Right lobe of liver (tissue), 6 donors: Measurements from ENCODE around the gene STK32A. TPM values are rescaled to one million over a fixed set of nuclear protein-coding genes. Genes with fewer than 3 reads are reported as not detected.

ENCODE experiments used
- ATAC-seq, 4 donors: fragments of 200-7000 bp; cut with Tn5 transposase; one replicate each; pipeline ENCODE4 v1.9.1; 2020; ENCODE audit warnings: mild to moderate bottlenecking in 4 of 4, moderate library complexity in 4 of 4
- DNase-seq, 3 donors: peaks; one replicate each; pipeline ENCODE4 v3.0.0-alpha.2; 2020
- H3K27ac ChIP-seq, 3 donors: fragments of 200-600 bp; one replicate each; pipeline ENCODE4 v1.8.0; 2022
- H3K27me3 ChIP-seq, 2 donors: fragments of 200-600 bp; one replicate each; pipeline ENCODE4 v1.8.0; 2022
- H3K36me3 ChIP-seq, 4 donors: fragments of 200-600 bp; sonication (generic) in 1 of 4; one replicate each; pipeline versions ENCODE4 v1.5.1 to v1.8.0; 2017 to 2022; ENCODE audit warnings: control low read depth in 1 of 4
- H3K4me1 ChIP-seq, 4 donors: fragments of 200-600 bp; sonication (generic) in 1 of 4; one replicate each; pipeline versions ENCODE4 v1.5.1 to v1.8.0; 2017 to 2022; ENCODE audit warnings: control low read depth in 1 of 4
- H3K4me3 ChIP-seq, 3 donors: fragments of 200-600 bp; one replicate each; pipeline ENCODE4 v1.8.0; 2022
- H3K9me3 ChIP-seq, 4 donors: fragments of 200-600 bp; sonication (generic) in 1 of 4; one replicate each; pipeline versions ENCODE4 v1.5.1 to v1.8.0; 2017 to 2022; ENCODE audit warnings: control low read depth in 1 of 4
- POLR2A ChIP-seq: fragments of 450-650 bp; IDR thresholded peaks from one replicate; pipeline ENCODE4 v1.6.1; 2017; ENCODE audit warnings: antibody characterized with exemption, mild to moderate bottlenecking
- WGBS: methylation state at CpG from one replicate; pipeline ENCODE4 v1.1.6; 2018; ENCODE audit warnings: low coverage, low lambda C conversion rate; ENCODE audit not compliant: insufficient coverage; ENCODE audit errors: missing lambda C conversion rate; 5-methylcytosine and 5-hydroxymethylcytosine counted together
- intact Hi-C, 2 donors: fragments of 100-400 bp; cut with DNase I; formaldehyde crosslinking; loops; one replicate each; pipeline versions ENCODE4 v1.11.2 to v1.14.1; 2022
- total RNA-seq, 6 experiments: library from RNA; depleted of rRNA in 2 of 6; stranded (reverse); fragments of >200 nt in 2 of 6; fragmentation: NEBNext Ultra II Directional in 3 of 6; extraction: Animal tissue kit (Norgen Biotek cat#: 25700) in 3 of 6; gene quantifications; one replicate each; pipeline versions ENCODE4 v1.1.0 to v1.2.4, GENCODE V29; 2016 to 2023
- TF ChIP-seq, protein P1 (sequence below), 4 donors: fragments of 200-600 bp in 3 of 4; fragments of 450-650 bp in 1 of 4; IDR thresholded peaks; one replicate each; pipeline versions ENCODE4 v1.5.1 to v1.8.0; 2016 to 2022; ENCODE audit warnings: antibody characterized with exemption in 4 of 4, mild to moderate bottlenecking in 2 of 4
- donor health status: DM: no; HTN: yes; CAD: no.
- donor health status: DM: no; HTN: no; CAD: no.
- donor health status: DM: no; HTN: no; CAD: no.
- donor health status: DM: no; HTN: yes; CAD: no.
- donor health status: DM: no; HTN: yes; CAD: no.

The STK32A gene
- total RNA-seq, 6 experiments from 2014 or later, result 0.05 to 0.42 (median 0.15) TPM; not detected in 3

DNA sequence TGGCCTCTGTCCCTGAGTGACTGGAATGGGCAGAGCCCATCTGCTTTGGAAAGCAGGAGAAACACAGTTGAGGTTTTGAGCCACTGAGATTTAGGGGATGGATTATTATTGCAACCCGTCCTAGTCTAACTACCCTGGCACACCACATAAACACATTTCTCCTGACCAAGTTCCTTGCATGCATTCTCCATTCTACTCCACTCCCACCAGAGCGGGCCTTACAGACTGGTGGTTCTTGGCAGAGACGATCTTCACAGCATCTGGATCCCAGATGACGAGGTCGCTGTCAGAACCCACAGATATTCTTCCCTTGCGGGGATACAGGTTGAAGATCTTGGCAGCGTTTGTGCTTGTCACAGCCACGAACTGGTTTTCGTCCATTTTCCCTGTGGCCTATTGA, 164.0 kb downstream of the STK32A start:
- no peaks in the 10 kb centered on the region for H3K27me3 ChIP-seq
- WGBS, result 72% methylated on average over 8 of the region's 9 CpGs

DNA sequence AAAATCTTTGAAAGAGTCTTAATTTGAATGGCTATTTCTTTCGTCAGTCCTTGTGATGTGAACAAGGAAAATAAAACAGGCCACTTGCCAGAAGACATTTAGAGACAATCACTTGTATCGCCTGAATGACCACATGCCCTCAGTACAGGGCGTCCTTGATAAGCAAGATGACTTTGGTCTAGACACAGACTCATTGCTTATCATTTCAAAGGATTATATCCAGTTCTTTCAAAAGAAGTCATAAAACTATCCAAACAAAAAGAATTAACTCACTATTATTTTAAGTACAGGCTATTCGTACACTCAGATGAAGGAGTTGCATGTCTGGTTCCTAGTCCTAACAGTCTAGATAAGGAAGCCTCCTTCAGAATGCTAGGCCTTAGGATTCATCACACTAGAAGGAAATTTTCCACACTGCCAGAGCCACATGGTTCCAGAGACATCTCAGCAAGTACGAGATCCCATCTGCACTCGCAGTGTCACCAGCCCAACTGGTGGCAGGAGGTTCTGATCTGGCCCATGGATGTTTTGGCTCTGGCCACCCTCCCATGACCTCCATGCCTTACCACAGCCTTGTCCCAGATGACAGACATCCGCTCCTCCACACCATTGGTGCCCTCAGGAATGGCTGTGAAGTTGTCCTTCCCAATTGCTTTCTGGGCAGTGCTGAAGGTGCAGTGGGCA, 165.4 kb downstream of the STK32A start:
- Histone ChIP-seq H3K27me3 (no peaks in the 10 kb centered on the region), H3K36me3 (no peaks in the 10 kb centered on the region), H3K4me3 (no peak overlapping the region), H3K4me1 (no peaks in the 10 kb centered on the region), H3K9me3 (no peaks in the 10 kb centered on the region), H3K27ac (no peak overlapping the region)
- no peak for TF ChIP-seq POLR2A
- TF ChIP-seq, protein P1, sequence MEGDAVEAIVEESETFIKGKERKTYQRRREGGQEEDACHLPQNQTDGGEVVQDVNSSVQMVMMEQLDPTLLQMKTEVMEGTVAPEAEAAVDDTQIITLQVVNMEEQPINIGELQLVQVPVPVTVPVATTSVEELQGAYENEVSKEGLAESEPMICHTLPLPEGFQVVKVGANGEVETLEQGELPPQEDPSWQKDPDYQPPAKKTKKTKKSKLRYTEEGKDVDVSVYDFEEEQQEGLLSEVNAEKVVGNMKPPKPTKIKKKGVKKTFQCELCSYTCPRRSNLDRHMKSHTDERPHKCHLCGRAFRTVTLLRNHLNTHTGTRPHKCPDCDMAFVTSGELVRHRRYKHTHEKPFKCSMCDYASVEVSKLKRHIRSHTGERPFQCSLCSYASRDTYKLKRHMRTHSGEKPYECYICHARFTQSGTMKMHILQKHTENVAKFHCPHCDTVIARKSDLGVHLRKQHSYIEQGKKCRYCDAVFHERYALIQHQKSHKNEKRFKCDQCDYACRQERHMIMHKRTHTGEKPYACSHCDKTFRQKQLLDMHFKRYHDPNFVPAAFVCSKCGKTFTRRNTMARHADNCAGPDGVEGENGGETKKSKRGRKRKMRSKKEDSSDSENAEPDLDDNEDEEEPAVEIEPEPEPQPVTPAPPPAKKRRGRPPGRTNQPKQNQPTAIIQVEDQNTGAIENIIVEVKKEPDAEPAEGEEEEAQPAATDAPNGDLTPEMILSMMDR (IDR thresholded peaks at IDR 0.05), result no peak
- ATAC-seq, result no peak
- intact Hi-C loops, result no loop called here
- DNase-seq, result no peak
- 69% methylated on average over 6 of the region's 7 CpGs for WGBS

More for the DNA sequence above, 164.0 kb downstream of the STK32A start:
- no peak overlapping the region for H3K27ac ChIP-seq
- intact Hi-C loops, result no loop called here
- no peak for TF ChIP-seq POLR2A
- TF ChIP-seq, protein P1 (IDR thresholded peaks at IDR 0.05), result no peak
- no peak overlapping the region for H3K4me3 ChIP-seq
- no peaks in the 10 kb centered on the region for H3K9me3 ChIP-seq
- ATAC-seq (no peak), DNase-seq (no peak)
- no peaks in the 10 kb centered on the region for H3K36me3 ChIP-seq
- no peaks in the 10 kb centered on the region for H3K4me1 ChIP-seq

DNA sequence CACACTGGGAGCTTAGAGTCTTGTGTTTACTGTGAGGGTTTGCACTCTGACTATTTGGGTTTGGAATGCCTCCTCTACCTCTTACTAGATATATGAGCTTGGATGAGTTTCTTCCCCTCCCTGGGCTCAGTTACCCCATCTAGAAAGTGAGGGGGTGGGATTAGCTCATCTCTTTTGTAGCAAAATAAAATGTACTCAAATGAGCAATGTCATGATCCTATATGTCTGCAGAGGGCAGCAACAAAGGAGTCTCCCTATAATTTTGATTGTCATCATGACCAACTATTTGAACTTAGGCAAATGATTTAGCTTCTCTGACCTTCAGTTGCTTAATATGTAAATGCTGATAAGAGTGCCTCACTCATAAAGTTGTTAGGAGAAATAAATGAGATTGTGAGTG, 166.1 kb downstream of the STK32A start:
- intact Hi-C loops, result no loop called here
- H3K27me3 ChIP-seq, result no peaks in the 10 kb centered on the region

DNA sequence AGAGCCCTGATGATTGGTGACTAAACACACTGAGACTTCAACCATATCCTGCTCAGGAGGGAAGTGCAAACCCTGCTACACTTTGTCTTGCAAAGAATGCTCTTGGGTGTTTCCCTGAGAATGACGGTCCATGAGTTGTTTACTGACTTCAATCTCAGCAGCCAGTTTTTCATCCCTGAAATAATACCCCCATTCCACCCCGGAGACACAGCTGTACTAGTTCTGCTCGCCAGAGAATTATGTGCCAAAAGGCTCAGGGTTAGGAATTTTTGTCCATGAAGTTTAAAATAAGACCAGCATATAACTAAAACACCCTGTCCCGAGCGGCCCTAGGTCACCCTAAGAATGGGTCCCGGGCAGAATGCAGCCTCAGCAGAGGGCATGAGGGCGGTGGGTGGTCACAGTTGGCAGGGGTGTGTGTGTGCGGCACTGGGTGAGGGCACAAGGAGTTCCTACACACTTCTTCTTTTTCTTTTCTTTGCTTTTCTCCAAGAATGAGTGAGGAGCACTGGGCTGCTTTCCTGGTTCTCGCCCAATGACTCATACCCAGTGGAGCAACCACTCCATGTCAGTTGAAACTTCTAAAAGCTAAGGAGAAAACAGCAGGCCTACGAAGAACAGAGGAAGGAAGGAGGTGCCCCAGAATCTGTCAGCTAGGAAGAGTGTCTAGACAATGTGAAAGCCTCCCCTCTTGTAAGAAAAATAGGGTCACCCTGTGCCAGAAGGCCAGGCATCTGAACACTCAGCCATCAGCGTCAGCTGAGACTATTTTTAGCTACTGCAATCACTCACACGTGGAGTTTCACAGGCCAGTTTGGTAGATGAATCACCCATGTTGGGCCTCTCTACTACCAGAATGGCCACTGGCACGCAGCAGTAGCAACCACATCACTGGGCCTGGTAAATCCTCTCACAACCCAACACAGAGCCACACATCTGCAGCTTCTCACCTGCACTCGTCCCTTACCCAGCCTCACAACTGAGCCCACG, 169.1 kb downstream of the STK32A start:
- ATAC-seq (peak in 2 of 4 donors; percentile 29 to 57), DNase-seq (no peak)
- no peak for TF ChIP-seq POLR2A
- TF ChIP-seq, protein P1 (IDR thresholded peaks at IDR 0.05), result no peak
- Histone ChIP-seq H3K4me1 (no peaks in the 10 kb centered on the region), H3K27ac (no peak overlapping the region), H3K36me3 (no peaks in the 10 kb centered on the region), H3K27me3 (no peaks in the 10 kb centered on the region), H3K9me3 (no peaks in the 10 kb centered on the region), H3K4me3 (no peak overlapping the region)
- intact Hi-C loops, result no loop called here
- 46% methylated on average over 12 of the region's 15 CpGs for WGBS

More for the DNA sequence above, 166.1 kb downstream of the STK32A start:
- no peak overlapping the region for H3K27ac ChIP-seq
- no peaks in the 10 kb centered on the region for H3K4me1 ChIP-seq
- H3K4me3 ChIP-seq, result no peak overlapping the region
- DNase-seq, result no peak
- TF ChIP-seq POLR2A, result no peak
- TF ChIP-seq, protein P1 (IDR thresholded peaks at IDR 0.05), result no peak
- no peaks in the 10 kb centered on the region for H3K36me3 ChIP-seq
- H3K9me3 ChIP-seq, result no peaks in the 10 kb centered on the region
- ATAC-seq, result no peak
